SJSA1 (cell line): ENCODE measurements around the gene KRTAP23-1. TPM values are rescaled to one million over a fixed set of nuclear protein-coding genes. Genes with fewer than 3 reads are reported as not detected.

Experiments used
- DNase-seq, 2 experiments: peaks; one replicate each; pipeline ENCODE4 v3.0.0-alpha.2; 2015 to 2020; ENCODE audit warnings: low spot score in 2 of 2, low read depth in 1 of 2
- H3K27ac ChIP-seq: fragments of 250-450 bp; sonication (Bioruptor Pico); 2 replicates; pipeline ENCODE4 v1.5.1; 2020; ENCODE audit warnings: mild to moderate bottlenecking, moderate library complexity
- H3K27me3 ChIP-seq: fragments of 250-450 bp; sonication (Bioruptor Pico); replicated peaks from 2 replicates; pipeline ENCODE4 v1.5.1; 2020; ENCODE audit warnings: mild to moderate bottlenecking, moderate library complexity
- H3K36me3 ChIP-seq: fragments of 250-450 bp; sonication (Bioruptor Pico); 2 replicates; pipeline ENCODE4 v1.5.1; 2020; ENCODE audit warnings: mild to moderate bottlenecking
- H3K4me1 ChIP-seq: fragments of 250-450 bp; sonication (Bioruptor Pico); replicated peaks from 2 replicates; pipeline ENCODE4 v1.6.1; 2021; ENCODE audit warnings: mild to moderate bottlenecking
- H3K4me3 ChIP-seq: fragments of 250-450 bp; sonication (Bioruptor Pico); 2 replicates; pipeline ENCODE4 v1.5.1; 2020; ENCODE audit warnings: mild to moderate bottlenecking
- H3K9me3 ChIP-seq: fragments of 250-450 bp; sonication (Bioruptor Pico); replicated peaks from 2 replicates; pipeline ENCODE4 v1.5.1; 2020; ENCODE audit warnings: mild to moderate bottlenecking
- total RNA-seq: library from RNA; depleted of rRNA; stranded (reverse); fragments of >200 nt; shearing (Covaris generic); gene quantifications from 2 replicates; pipeline ENCODE4 v1.2.3, GENCODE V29; 2014; rRNA removed

Gene KRTAP23-1, protein sequence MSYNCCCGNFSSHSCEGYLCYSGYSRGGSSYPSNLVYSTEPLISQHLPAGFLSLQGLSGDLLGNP
- not detected in 2 replicates for total RNA-seq

DNA sequence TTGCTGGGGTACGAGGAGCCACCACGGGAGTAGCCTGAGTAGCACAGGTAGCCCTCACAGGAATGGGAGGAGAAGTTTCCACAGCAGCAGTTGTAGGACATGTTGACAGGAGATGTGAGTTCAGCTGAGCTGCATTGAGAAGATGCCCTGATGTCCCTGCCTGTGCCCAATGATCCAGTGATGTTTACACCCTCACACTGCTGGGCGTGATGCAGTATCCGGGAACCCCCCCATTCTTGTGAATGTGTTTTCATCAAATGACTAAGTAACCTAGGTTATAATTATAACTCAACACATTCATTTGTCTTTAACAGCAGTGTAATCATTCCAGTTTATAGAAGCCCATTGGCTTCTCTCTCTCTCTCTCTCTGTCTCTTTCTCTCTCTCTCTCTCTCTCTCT, at the start of gene KRTAP23-1:
Gene KRTAP23-1 (minus strand): TSS at position 101 of the 400 bp plus-strand sequence. CDS start 0 bp downstream, at position 101.
- no peaks in the 10 kb centered on the region for H3K4me1 ChIP-seq
- no peaks in the 10 kb centered on the region for H3K36me3 ChIP-seq
- no peak for DNase-seq
- no peaks in the 10 kb centered on the region for H3K9me3 ChIP-seq
- no peak within 1 kb of the TSS for H3K27ac ChIP-seq
- H3K27me3 ChIP-seq = no peaks in the 10 kb centered on the region
- H3K4me3 ChIP-seq = no peak within 1 kb of the TSS

DNA sequence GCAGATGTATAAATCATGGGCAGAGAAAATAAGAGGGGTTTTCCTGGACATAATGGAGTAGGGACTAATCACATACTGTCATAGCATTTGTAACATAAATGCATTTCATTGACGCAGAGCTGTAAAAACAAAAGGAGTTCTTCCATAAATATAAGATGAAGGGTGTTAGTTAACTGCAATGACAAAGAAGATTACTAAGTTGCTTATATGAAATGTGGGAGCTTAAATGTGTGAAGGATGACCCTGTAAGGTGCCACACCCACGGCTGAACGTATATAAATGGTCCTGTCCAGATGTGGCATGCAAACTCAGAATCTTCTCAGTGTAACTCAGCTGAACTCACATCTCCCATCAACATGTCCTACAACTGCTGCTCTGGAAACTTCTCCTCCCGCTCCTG, 47.3 kb upstream of the KRTAP23-1 start, which contains the start of gene KRTAP13-1:
Gene KRTAP13-1 (plus strand): TSS at position 301 of the 400 bp plus-strand sequence. CDS start 56 bp downstream, at position 357.
- Histone ChIP-seq H3K4me1 (no peaks in the 10 kb centered on the region), H3K27me3 (no peaks in the 10 kb centered on the region), H3K4me3 (no peak within 1 kb of the TSS), H3K27ac (no peak within 1 kb of the TSS), H3K36me3 (no peaks in the 10 kb centered on the region), H3K9me3 (no peaks in the 10 kb centered on the region)
- no peak for DNase-seq

DNA sequence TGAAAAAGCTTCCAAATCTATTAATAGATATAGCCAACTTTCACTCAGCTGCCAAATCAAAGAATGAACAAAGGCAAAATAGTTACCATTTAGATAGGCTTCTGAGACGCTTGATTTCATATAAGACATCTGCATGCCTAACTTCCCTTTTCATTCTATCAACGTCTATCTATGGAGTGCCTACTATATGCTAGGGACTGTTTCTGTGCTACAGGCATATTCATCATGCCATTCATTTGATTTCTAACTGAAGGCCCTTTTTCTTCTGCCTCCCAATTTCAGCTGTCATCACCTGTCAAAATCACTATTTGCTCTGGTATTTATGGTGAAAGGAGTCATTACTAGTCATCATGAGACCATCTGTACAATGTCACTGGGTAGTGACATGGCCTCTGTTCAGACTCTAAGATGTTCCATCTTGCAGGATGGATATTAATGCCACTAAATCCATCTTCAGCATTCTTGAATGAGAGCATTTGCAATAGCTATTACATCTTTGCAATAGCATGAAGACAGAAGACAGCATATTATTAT, 43.2 kb upstream of the KRTAP23-1 start:
- Histone ChIP-seq H3K9me3 (no peaks in the 10 kb centered on the region), H3K4me1 (no peaks in the 10 kb centered on the region), H3K4me3 (no peak overlapping the region), H3K27ac (no peak overlapping the region), H3K27me3 (no peaks in the 10 kb centered on the region), H3K36me3 (no peaks in the 10 kb centered on the region)
- no peak for DNase-seq

DNA sequence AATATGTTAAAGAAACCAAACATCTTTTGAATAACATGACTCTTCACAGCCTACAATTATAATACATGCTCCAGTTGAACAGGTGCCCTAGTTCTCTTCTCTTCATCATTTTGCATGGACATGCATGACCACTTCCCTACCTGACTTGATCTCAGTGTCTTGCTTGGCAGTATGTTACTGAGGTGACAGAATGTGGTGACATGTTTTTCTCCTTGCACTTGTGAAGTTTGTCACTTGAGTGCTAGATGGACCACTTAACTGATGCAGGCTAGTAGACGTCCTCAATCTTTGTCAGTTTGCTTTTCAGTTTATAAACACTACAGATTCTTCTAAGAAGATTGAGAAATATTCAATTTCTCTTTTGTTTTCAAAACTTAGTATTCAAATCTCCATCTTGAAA, 33.8 kb upstream of the KRTAP23-1 start:
- Histone ChIP-seq H3K4me3 (no peak overlapping the region), H3K36me3 (no peaks in the 10 kb centered on the region), H3K4me1 (no peaks in the 10 kb centered on the region), H3K27me3 (no peaks in the 10 kb centered on the region), H3K27ac (no peak overlapping the region), H3K9me3 (no peaks in the 10 kb centered on the region)
- no peak for DNase-seq

DNA sequence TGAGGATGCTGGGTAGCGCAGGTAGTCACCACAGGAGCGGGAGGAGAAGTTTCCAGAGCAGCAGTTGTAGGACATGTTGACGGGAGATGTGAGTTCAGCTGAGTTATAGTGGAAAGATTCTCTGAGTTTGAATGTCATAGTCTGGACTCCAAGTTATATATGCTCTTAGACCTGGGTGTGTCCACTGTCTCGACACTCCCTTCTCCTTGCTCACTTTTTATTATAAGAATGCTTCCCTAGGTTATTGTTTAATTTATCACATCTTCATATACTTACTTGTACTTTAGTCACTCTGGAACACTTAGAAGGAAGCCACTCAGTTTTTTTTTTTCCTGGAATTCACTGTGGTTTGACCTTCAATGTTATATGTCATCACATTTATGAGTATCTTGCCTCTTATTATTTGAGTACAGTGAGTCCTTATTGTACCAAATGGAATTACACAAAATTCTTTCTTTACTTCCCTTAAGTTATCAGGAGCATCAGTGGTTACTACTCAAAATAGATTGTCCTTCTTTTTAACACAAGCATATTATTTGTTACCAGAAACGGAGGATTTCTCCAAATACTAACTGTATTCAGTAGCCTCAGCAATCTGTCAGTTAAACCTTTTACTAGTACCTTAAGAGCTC, 23.8 kb upstream of the KRTAP23-1 start, which contains the start of gene KRTAP13-2:
Gene KRTAP13-2 (minus strand): TSS at position 133 of the 632 bp plus-strand sequence. CDS start 58 bp downstream, at position 75.
- no peak for DNase-seq
- Histone ChIP-seq H3K4me1 (no peaks in the 10 kb centered on the region), H3K27ac (no peak within 1 kb of the TSS), H3K27me3 (no peaks in the 10 kb centered on the region), H3K36me3 (no peaks in the 10 kb centered on the region), H3K9me3 (no peaks in the 10 kb centered on the region), H3K4me3 (no peak within 1 kb of the TSS)

DNA sequence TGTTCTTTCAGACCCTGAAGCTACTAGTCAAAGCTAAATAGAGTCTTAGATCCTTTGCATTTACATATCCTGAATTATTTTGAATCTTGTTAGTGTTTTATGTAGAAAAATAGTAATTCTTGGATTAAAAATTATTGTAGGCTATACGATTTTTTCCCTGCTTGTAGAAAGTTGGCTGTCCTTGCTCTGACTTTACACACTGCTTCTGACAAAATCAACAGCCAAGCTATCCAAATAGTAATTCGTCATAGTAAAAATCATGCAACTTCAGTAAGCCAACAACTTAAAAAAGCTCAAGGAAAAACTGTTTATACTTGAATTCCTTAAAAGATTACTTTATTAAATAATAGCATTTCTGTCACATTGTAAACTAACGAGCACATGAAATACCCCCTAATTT, 7.5 kb upstream of the KRTAP23-1 start:
- no peaks in the 10 kb centered on the region for H3K4me1 ChIP-seq
- no peak for DNase-seq
- no peaks in the 10 kb centered on the region for H3K36me3 ChIP-seq
- H3K4me3 ChIP-seq = no peak overlapping the region
- H3K27ac ChIP-seq = no peak overlapping the region
- H3K27me3 ChIP-seq = no peaks in the 10 kb centered on the region
- no peaks in the 10 kb centered on the region for H3K9me3 ChIP-seq

DNA sequence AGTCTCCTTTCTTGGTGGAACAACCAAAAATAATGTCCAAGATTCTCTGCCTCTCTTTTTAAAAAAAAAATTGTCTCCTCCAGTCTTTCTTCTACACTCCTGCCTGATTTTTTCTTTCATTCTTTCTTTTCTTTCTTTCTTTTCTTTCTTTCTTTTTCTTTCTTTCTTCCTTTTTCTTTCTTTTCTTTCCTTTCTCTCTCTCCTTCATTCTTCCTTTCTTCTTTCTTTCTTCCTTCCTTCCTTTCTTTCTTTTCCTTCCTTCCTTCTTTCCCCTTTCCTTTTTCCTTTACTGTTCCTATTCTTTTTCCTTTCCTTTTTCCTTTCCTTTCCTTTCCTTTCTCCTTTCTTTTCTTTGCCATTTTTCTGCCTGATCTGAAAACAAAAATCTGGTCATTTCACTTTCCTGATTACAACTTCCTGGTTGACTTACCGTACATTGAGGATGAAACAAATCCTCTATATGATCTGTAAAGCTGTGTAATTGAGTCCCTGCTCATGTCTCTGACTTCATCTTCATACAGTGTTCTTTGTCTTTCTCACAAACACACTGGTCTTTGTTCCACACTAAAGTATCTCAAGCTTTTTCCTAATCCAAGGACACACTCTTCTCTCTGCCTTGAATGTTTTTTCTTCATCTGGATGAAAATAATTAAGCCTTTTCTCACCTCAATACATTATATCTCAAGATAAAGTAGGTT, 6.1 kb upstream of the KRTAP23-1 start:
- no peak for DNase-seq
- no peak overlapping the region for H3K4me3 ChIP-seq
- no peak overlapping the region for H3K27ac ChIP-seq
- no peaks in the 10 kb centered on the region for H3K27me3 ChIP-seq
- H3K9me3 ChIP-seq = no peaks in the 10 kb centered on the region
- H3K36me3 ChIP-seq = no peaks in the 10 kb centered on the region
- H3K4me1 ChIP-seq = no peaks in the 10 kb centered on the region

DNA sequence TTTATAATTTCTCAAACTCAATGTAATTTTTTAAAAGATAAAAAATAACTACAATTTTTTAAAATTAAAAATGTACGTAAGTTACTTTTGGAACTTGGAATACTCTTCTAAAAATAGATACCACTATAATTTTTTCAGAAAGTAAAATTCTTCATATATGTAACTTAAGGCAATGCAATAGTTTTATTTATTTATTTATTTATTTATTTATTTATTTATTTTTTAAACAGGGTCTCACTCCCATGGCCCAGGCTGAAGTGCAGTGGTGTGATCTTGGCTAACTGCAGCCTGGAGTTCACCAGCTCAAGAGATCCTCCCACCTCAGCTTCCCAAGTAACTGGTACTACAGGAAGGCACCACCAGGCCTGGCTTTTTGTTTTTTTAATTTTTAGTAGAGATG, 3.1 kb upstream of the KRTAP23-1 start:
- no peak for DNase-seq
- Histone ChIP-seq H3K4me3 (no peak overlapping the region), H3K27ac (no peak overlapping the region), H3K36me3 (no peaks in the 10 kb centered on the region), H3K4me1 (no peaks in the 10 kb centered on the region), H3K27me3 (no peaks in the 10 kb centered on the region), H3K9me3 (no peaks in the 10 kb centered on the region)

DNA sequence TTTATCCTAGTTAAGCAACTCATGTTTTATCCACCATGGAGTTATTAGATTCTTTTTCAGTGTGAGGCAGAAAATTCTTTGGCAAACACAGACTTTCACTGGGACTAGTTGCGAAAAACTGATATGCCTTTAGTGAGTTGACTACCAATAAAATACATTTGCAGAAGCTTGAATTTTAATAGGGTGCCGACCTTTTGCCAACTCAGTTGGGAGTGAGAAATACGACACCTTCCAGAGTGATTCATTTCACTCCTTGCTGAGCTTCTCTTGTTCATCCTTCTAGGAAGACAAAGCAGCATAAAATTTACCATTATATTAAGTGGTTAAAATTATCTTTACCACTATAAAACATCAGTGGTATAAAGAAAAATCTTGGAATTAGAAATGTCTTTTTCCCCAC, 1.2 kb upstream of the KRTAP23-1 start:
- no peaks in the 10 kb centered on the region for H3K9me3 ChIP-seq
- H3K4me3 ChIP-seq = no peak overlapping the region
- no peak overlapping the region for H3K27ac ChIP-seq
- H3K36me3 ChIP-seq = no peaks in the 10 kb centered on the region
- H3K27me3 ChIP-seq = no peaks in the 10 kb centered on the region
- DNase-seq = no peak
- H3K4me1 ChIP-seq = no peaks in the 10 kb centered on the region

DNA sequence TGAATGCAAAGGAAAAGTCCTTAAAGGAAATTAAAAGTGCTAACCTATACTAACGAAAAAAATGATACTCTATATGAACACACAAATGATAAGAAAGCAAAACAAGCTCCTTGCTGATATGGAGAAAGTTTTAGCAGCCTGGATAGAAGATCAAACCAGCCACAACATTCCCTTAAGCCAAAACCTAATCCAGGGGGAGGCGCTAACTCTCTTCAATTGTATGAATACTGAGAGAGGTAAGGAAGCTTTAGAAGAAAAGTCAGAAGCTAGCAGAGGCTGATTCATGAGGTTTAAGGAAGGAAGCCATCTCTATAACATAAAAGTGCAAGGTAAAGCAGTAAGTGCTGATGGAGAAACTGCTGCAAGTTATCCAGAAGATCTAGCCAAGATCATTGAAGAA, 3.4 kb downstream of the KRTAP23-1 start:
- H3K27ac ChIP-seq = no peak overlapping the region
- no peak overlapping the region for H3K4me3 ChIP-seq
- no peaks in the 10 kb centered on the region for H3K4me1 ChIP-seq
- no peaks in the 10 kb centered on the region for H3K27me3 ChIP-seq
- DNase-seq = no peak
- no peaks in the 10 kb centered on the region for H3K9me3 ChIP-seq
- no peaks in the 10 kb centered on the region for H3K36me3 ChIP-seq

DNA sequence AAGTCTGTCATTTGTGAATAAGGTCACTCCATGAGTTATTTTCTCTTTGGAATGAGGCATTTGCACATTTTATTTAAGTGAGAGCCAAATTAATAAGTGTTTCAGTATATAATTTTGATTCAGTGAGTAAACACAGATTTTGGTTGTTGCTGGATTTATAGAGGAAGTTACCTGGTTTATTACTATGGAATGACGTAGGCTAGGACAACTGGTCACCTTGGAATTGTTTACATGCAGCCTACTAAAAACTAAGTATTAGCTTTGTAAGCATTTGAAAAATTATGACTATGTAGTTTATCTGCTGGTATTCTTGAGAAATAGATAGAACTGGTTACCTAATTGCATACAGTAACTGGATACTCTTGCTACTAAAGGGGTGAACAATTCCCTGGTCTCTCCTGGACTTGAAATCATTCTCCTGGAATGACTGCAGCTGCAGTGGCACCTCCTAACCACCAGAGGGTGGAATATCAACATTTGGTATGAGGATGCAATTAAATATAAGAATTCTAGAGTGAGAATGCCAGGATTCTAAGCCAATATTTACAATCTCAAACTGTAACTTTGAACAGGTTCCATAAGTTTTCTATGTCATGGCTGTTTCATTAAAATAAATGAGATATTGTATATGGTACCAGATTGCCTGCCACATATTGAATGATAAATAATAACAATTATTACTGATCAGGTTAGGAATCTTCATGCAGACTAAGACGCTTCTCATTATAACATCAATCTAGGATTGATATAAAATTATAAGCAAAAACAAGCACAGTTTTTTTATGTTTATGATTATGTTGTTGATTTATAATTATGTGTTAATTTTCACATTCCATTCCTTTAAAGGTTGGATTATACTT, 7.5 kb downstream of the KRTAP23-1 start:
- no peaks in the 10 kb centered on the region for H3K36me3 ChIP-seq
- H3K27me3 ChIP-seq = no peaks in the 10 kb centered on the region
- peak in 1 of 2 experiments; percentile 20 for DNase-seq
- H3K27ac ChIP-seq = no peak overlapping the region
- no peak overlapping the region for H3K4me3 ChIP-seq
- no peaks in the 10 kb centered on the region for H3K4me1 ChIP-seq
- H3K9me3 ChIP-seq = no peaks in the 10 kb centered on the region

DNA sequence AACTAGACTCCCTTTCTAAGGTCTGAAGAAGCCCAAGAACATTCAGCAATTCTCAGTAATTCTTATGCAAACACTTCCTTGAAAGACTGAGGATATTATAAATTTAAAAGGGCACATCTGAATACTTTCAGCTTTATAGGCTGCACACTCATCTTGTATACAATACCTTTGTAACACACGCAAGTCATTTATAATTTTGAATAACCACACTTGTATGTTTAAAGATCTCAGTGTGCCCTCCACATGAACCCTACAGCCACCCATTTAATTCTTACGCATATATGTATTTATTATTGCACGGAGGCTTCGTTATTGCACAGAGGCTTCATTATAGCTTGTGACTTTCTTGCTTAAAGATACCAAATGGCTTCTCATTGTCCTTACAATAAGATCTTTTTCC, 9.7 kb downstream of the KRTAP23-1 start:
- no peaks in the 10 kb centered on the region for H3K9me3 ChIP-seq
- no peaks in the 10 kb centered on the region for H3K36me3 ChIP-seq
- no peak overlapping the region for H3K4me3 ChIP-seq
- H3K27me3 ChIP-seq = no peaks in the 10 kb centered on the region
- no peak overlapping the region for H3K27ac ChIP-seq
- no peaks in the 10 kb centered on the region for H3K4me1 ChIP-seq
- no peak for DNase-seq

DNA sequence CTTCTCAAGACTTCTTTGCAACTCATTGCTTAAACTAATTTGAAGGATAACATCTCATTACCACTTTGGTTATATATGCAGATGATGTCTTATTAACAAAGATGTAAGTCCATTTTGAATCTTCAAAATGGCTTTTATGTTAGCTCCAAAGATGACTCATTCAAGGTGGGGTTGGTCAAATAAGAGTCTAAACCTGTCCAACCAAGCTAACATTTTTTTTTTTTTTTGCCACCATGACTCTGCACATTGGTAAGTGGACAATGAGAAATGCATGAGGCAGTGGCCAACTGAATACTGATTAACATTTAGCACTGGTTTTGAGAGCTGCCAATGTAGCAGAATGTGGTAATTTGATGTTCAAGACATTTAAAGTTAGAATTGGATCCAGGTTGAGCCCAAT, 10.6 kb downstream of the KRTAP23-1 start:
- no peaks in the 10 kb centered on the region for H3K36me3 ChIP-seq
- no peak for DNase-seq

More for the DNA sequence above, 10.6 kb downstream of the KRTAP23-1 start:
- Histone ChIP-seq H3K4me3 (no peak overlapping the region), H3K9me3 (no peaks in the 10 kb centered on the region), H3K4me1 (no peaks in the 10 kb centered on the region), H3K27me3 (no peaks in the 10 kb centered on the region), H3K27ac (no peak overlapping the region)
